HG03442 (cell line): ENCODE data around the gene RASD2.

Experiments
- ATAC-seq: cut with Tn5 transposase; IDR thresholded peaks from one replicate; pipeline ENCODE4 v1.9.1; 2021; ENCODE audit warnings: mild to moderate bottlenecking, moderate library complexity; ENCODE audit not compliant: unreplicated experiment

Gene RASD2

GRCh38 chr22:35599364-35599763 is 58.7 kb downstream of the RASD2 start:
- ATAC-seq: no peak

- no peak for ATAC-seq
Observed at GRCh38 chr22:35600476-35600875, 59.8 kb downstream of the RASD2 start.

- ATAC-seq: no peak
Observed at GRCh38 chr22:35601013-35601580, 60.5 kb downstream of the RASD2 start.

GRCh38 chr22:35601743-35602615 is 61.3 kb downstream of the RASD2 start:
- ATAC-seq: no peak
